H1 (cell line): Measurements from ENCODE around the gene VWA7. TPM values are rescaled to one million over a fixed set of nuclear protein-coding genes. Genes with fewer than 3 reads are reported as not detected.
A peak's percentile ranks its signal among the peaks of the same experiment; 100 is the strongest.

Experiments
- CTCF ChIA-PET: fragments of 300-600 bp; sonication (Branson Sonifier 250); formaldehyde crosslinking; loops from one replicate; lab custom pipeline; 2021; ENCODE audit not compliant: partially characterized antibody; lab: Charles Lee
- POLR2A ChIA-PET: fragments of 300-600 bp; sonication (Branson Sonifier 250); formaldehyde crosslinking; loops from one replicate; lab custom pipeline; 2021; ENCODE audit warnings: inconsistent platforms; ENCODE audit not compliant: partially characterized antibody; lab: Charles Lee
- DNase-seq, 2 experiments: peaks; one replicate each; pipeline versions ENCODE4 v3.0.0 to v3.0.0-alpha.2; 2010 to 2022; ENCODE audit warnings: low spot score in 2 of 2, low read depth in 1 of 2, mixed read lengths in 1 of 2
- FAIRE-seq: peaks from 2 replicates; lab custom pipeline; 2011; peaks lifted over from hg19 to GRCh38; lab: Jason Lieb, UNC
- H2AFZ ChIP-seq: 2 replicates; pipeline ENCODE4 v1.8.1; 2012; ENCODE audit warnings: low read length, inconsistent platforms
- H2AK5ac ChIP-seq: 2 replicates; pipeline ENCODE4 v1.6.1; 2013; ENCODE audit warnings: low read depth, low read length
- H2BK120ac ChIP-seq: replicated peaks from 2 replicates; pipeline ENCODE3; 2013; ENCODE audit warnings: low read depth, low read length, inconsistent platforms
- H2BK12ac ChIP-seq: 2 replicates; pipeline ENCODE4 v1.6.1; 2013; ENCODE audit warnings: low read depth, low read length
- H2BK15ac ChIP-seq: 2 replicates; pipeline ENCODE4 v1.6.1; 2013; ENCODE audit warnings: low read length
- H2BK20ac ChIP-seq: 2 replicates; pipeline ENCODE4 v1.6.1; 2013; ENCODE audit warnings: low read length
- H2BK5ac ChIP-seq: 2 replicates; pipeline ENCODE4 v1.6.1; 2013; ENCODE audit warnings: low read depth, low read length
- H3K14ac ChIP-seq: 2 replicates; pipeline ENCODE4 v1.6.1; 2013; ENCODE audit warnings: inconsistent platforms; ENCODE audit not compliant: insufficient read length
- H3K18ac ChIP-seq: 2 replicates; pipeline ENCODE4 v1.6.1; 2013; ENCODE audit warnings: low read length; ENCODE audit errors: extremely low read depth
- H3K23ac ChIP-seq: 2 replicates; pipeline ENCODE4 v1.6.1; 2013; ENCODE audit warnings: inconsistent platforms; ENCODE audit not compliant: insufficient read length
- H3K23me2 ChIP-seq: 2 replicates; pipeline ENCODE4 v1.6.1; 2013; ENCODE audit warnings: low read depth, low read length
- H3K27ac ChIP-seq: 2 replicates; pipeline ENCODE4 v1.6.1; 2011; ENCODE audit warnings: low read depth, low read length, inconsistent platforms
- H3K27me3 ChIP-seq, 4 experiments: replicated peaks in 1 of 4; 1 replicate in 1 of 4; 2 replicates in 3 of 4; pipeline versions ENCODE4 v1.6.1 to v1.8.1; 2011 to 2013; ENCODE audit warnings: low read length in 3 of 4, mild to moderate bottlenecking in 3 of 4, inconsistent platforms in 2 of 4, mixed read lengths in 2 of 4, moderate library complexity in 1 of 4; ENCODE audit not compliant: control insufficient read depth in 3 of 4, insufficient read depth in 3 of 4; ENCODE audit errors: extremely low read depth in 1 of 4
- H3K36me3 ChIP-seq, 4 experiments: 2 replicates each; pipeline versions ENCODE4 v1.6.1 to v1.8.1; 2011 to 2013; ENCODE audit warnings: mild to moderate bottlenecking in 4 of 4, low read length in 3 of 4, moderate library complexity in 2 of 4, control low read depth in 1 of 4, inconsistent platforms in 1 of 4; ENCODE audit not compliant: insufficient read depth in 4 of 4, control insufficient read depth in 2 of 4
- H3K4ac ChIP-seq: replicated peaks from 2 replicates; pipeline ENCODE3; 2013; ENCODE audit warnings: low read length, low read depth, mixed read lengths, inconsistent platforms; ENCODE audit not compliant: insufficient read length
- H3K4me1 ChIP-seq, 4 experiments: replicated peaks in 1 of 4; 1 replicate in 1 of 4; 2 replicates in 3 of 4; pipeline versions ENCODE4 v1.6.1 to v1.8.1; 2011 to 2013; ENCODE audit warnings: low read length in 3 of 4, inconsistent platforms in 2 of 4, mixed read lengths in 1 of 4; ENCODE audit not compliant: insufficient read depth in 4 of 4, control insufficient read depth in 3 of 4
- H3K4me2 ChIP-seq, 2 experiments: 2 replicates each; pipeline versions ENCODE4 v1.6.1 to v1.8.1; 2011 to 2013; ENCODE audit warnings: low read depth in 2 of 2, low read length in 2 of 2, control low read depth in 1 of 2, inconsistent platforms in 1 of 2, mild to moderate bottlenecking in 1 of 2; ENCODE audit not compliant: insufficient read depth in 1 of 2
- H3K4me3 ChIP-seq, 4 experiments: fragments of 200-600, 300-600 bp in 1 of 4; sonication (generic), shearing (Covaris generic), sonication (Bioruptor Twin) in 1 of 4; 2 replicates each; pipeline versions ENCODE4 v1.5.1 to v1.8.1; 2011 to 2016; ENCODE audit warnings: low read length in 4 of 4, low read depth in 3 of 4, control low read depth in 2 of 4, inconsistent platforms in 2 of 4, mild to moderate bottlenecking in 2 of 4, mixed read lengths in 1 of 4, moderate library complexity in 1 of 4; ENCODE audit not compliant: insufficient read depth in 2 of 4; ENCODE audit errors: extremely low read depth in 1 of 4
- H3K56ac ChIP-seq: replicated peaks from 2 replicates; pipeline ENCODE3; 2013; ENCODE audit warnings: low read depth, mild to moderate bottlenecking, mixed read lengths, low read length, inconsistent platforms; ENCODE audit not compliant: insufficient read length
- H3K79me1 ChIP-seq: 2 replicates; pipeline ENCODE4 v1.6.1; 2013; ENCODE audit warnings: low read depth, low read length, control low read depth
- H3K79me2 ChIP-seq, 2 experiments: 2 replicates each; pipeline versions ENCODE4 v1.6.1 to v1.8.1; 2012 to 2013; ENCODE audit warnings: low read length in 2 of 2, mild to moderate bottlenecking in 2 of 2, inconsistent platforms in 1 of 2; ENCODE audit not compliant: insufficient read depth in 2 of 2, control insufficient read depth in 1 of 2
- H3K9ac ChIP-seq, 4 experiments: replicated peaks in 1 of 4; 1 replicate in 1 of 4; 2 replicates in 3 of 4; pipeline versions ENCODE4 v1.6.1 to v1.8.1; 2011 to 2013; ENCODE audit warnings: low read depth in 3 of 4, low read length in 3 of 4, control low read depth in 2 of 4, mild to moderate bottlenecking in 2 of 4, moderate library complexity in 2 of 4, inconsistent platforms in 1 of 4; ENCODE audit errors: extremely low read depth in 1 of 4
- H3K9me3 ChIP-seq, 2 experiments: 2 replicates each; pipeline versions ENCODE4 v1.6.1 to v1.8.1; 2012 to 2013; ENCODE audit warnings: mild to moderate bottlenecking in 2 of 2, moderate library complexity in 2 of 2, control low read depth in 1 of 2, inconsistent platforms in 1 of 2, low read depth in 1 of 2, low read length in 1 of 2, mixed read lengths in 1 of 2; ENCODE audit not compliant: insufficient read depth in 2 of 2
- H4K20me1 ChIP-seq, 2 experiments: replicated peaks in 1 of 2; 2 replicates each; pipeline versions ENCODE3 to v1.8.1; 2011 to 2013; ENCODE audit warnings: inconsistent platforms in 2 of 2, low read length in 2 of 2, mild to moderate bottlenecking in 1 of 2; ENCODE audit not compliant: insufficient read depth in 2 of 2, control insufficient read depth in 1 of 2
- H4K5ac ChIP-seq: 2 replicates; pipeline ENCODE4 v1.6.1; 2013; ENCODE audit warnings: low read length, low read depth, mixed read lengths, inconsistent platforms; ENCODE audit not compliant: insufficient read length
- H4K8ac ChIP-seq: 2 replicates; pipeline ENCODE4 v1.8.0; 2013; ENCODE audit warnings: mild to moderate bottlenecking, moderate library complexity, low read length, inconsistent platforms; ENCODE audit not compliant: insufficient read depth; ENCODE audit errors: extremely low read depth
- H4K91ac ChIP-seq: replicated peaks from 2 replicates; pipeline ENCODE3; 2013; ENCODE audit warnings: low read length, mixed read lengths, inconsistent platforms; ENCODE audit not compliant: insufficient read length
- E2F6 ChIP-seq: IDR thresholded peaks from 2 replicates; pipeline ENCODE4 v1.6.1; 2012; ENCODE audit warnings: inconsistent platforms
- MAFK ChIP-seq: IDR thresholded peaks from 2 replicates; pipeline ENCODE4 v1.6.1; 2012; ENCODE audit warnings: low read depth, mild to moderate bottlenecking, improper control_type of control experiment, low read length
- NRF1 ChIP-seq: IDR thresholded peaks from 2 replicates; pipeline ENCODE4 v1.6.1; 2011; ENCODE audit warnings: mild to moderate bottlenecking, low read depth, low read length, improper control_type of control experiment
- USF2 ChIP-seq: IDR thresholded peaks from 2 replicates; pipeline ENCODE4 v1.6.1; 2011; ENCODE audit warnings: low read length, improper control_type of control experiment
- WGBS, 2 experiments: shearing (Covaris generic) in 1 of 2; methylation state at CpG; one replicate each; pipeline versions ENCODE4 v1.1.6 to v1.1.7; 2013 to 2015; ENCODE audit warnings: low lambda C conversion rate in 2 of 2, mixed read lengths in 2 of 2, inconsistent platforms in 1 of 2, low coverage in 1 of 2, missing lambda C conversion rate in 1 of 2; ENCODE audit not compliant: insufficient replicate concordance in 2 of 2, insufficient coverage in 1 of 2, insufficient read length in 1 of 2; ENCODE audit errors: extremely low coverage in 1 of 2, missing lambda C conversion rate in 1 of 2; 5-methylcytosine and 5-hydroxymethylcytosine counted together
- polyA plus RNA-seq, 7 experiments: library from polyadenylated mRNA; depleted of rRNA in 3 of 7; stranded (reverse) in 5 of 7; unstranded in 2 of 7; fragments of >200 nt in 5 of 7; fragments of 200-250 nt in 2 of 7; gene quantifications; 1 replicate in 5 of 7; 2 replicates in 1 of 7; 4 replicates in 1 of 7; pipeline versions ENCODE4 v1.2.1 to v1.2.3, GENCODE V29; 2011 to 2013; ENCODE audit warnings: missing spikeins in 2 of 7, mixed read lengths in 2 of 7
- total RNA-seq: library from RNA; stranded (reverse); fragmentation: NEBNext Ultra II Directional; extraction: Animal tissue kit (Norgen Biotek cat#: 25700); gene quantifications from 2 replicates; pipeline ENCODE4 v1.2.1, GENCODE V29; 2021

The VWA7 gene
- total and polyA plus RNA-seq, 2 of the 8 experiments (the other 6 are each of a cell fraction or from before 2014, with no cell fraction given): 0.82 to 2.1 TPM

DNA sequence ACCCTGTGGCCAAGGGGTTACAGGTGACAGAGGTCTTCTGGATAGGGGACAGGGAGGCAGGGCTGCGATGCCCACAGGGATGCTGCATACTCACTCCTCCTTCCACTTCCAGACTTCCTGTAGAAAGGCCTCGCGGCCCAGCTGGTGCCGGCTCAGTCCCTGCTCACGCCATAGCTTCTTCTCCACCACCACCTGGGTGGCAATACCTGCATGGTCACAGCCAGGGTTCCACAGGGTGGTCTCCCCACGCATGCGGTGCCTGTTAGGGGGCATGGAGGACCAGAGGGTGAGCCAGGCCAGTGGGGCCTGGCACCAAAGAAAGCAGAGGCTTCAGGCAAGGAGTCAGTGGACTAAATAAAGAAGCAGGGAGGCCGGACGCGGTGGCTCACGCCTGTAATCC, 8.3 kb upstream of the VWA7 start:
- CTCF ChIA-PET: interaction anchor here (0.6 to 15.6 kb wide), 4 partner anchors 11 to 264 kb away, joined by 3 to 228 read pairs (median 6); partner anchors contain the start of genes VARS1 and VWA7
- Histone ChIP-seq H2BK120ac (no peak overlapping the region), H4K5ac (no peak overlapping the region), H4K91ac (no peak overlapping the region), H3K36me3 (peaks cover 32 to 71% (median 43%) of the 10 kb centered on the region in 4 experiments), H3K4me1 (no peaks in the 10 kb centered on the region), H2BK20ac (no peak overlapping the region)
- TF ChIP-seq USF2: no peak
- TF ChIP-seq NRF1: no peak
- TF ChIP-seq MAFK: no peak
- TF ChIP-seq E2F6: no peak
- TF ChIP-seq, all 59 proteins: peak for 0
- 98% methylated on average over 11 of the region's 11 CpGs; no CpG with 5 or more reads in 1 of the 2 experiments for WGBS, 2 experiments
- Histone ChIP-seq H3K79me2 (no peaks in the 10 kb centered on the region), H3K27me3 (no peaks in the 10 kb centered on the region; a peak in 1 of 7 replicates), H3K9ac (no peak overlapping the region), H3K23ac (no peak overlapping the region), H2BK15ac (no peak overlapping the region), H3K9me3 (no peaks in the 10 kb centered on the region), H3K4me3 (no peak overlapping the region), H4K20me1 (peaks cover 1 to 3% of the 10 kb centered on the region in 2 experiments), H3K56ac (no peak overlapping the region), H3K18ac (no peak overlapping the region), H3K27ac (no peak overlapping the region), H3K23me2 (0 out of 2 replicates have a peak, but pooled peaks cover 1% of the 10 kb centered on the region), H3K79me1 (no peaks in the 10 kb centered on the region), H4K8ac (peak overlapping the region; percentile 57; the same call in 1 of the 2 replicates), H2AFZ (no peak overlapping the region), H3K4me2 (no peak overlapping the region), H2BK5ac (no peak overlapping the region), H2AK5ac (no peak overlapping the region), H3K4ac (no peak overlapping the region), H3K14ac (no peak overlapping the region), H2BK12ac (no peak overlapping the region)
- DNase-seq (no peak), FAIRE-seq (no peak)
- POLR2A ChIA-PET: interaction anchor here (0.6 to 10.3 kb wide), 10 partner anchors 9 to 146 kb away, joined by 3 to 85 read pairs (median 3); partner anchors contain the start of genes CLIC1, VARS1 and VWA7
